Gastrocnemius medialis (tissue), 4 donors: ENCODE measurements around the gene C3orf22.
"Not testable (repeated sequence)": the region's sequence is repeated elsewhere in the genome, so short reads cannot be mapped to it uniquely, and the experiment has no call there.

ENCODE experiments used
- POLR2A ChIP-seq, 2 donors: fragments of 450-650 bp; IDR thresholded peaks; one replicate each; pipeline ENCODE4 v1.6.1; 2017; ENCODE audit warnings: antibody characterized with exemption in 2 of 2, mild to moderate bottlenecking in 2 of 2, moderate library complexity in 2 of 2
- TF ChIP-seq, protein P1 (sequence below), 5 experiments: fragments of 450-650 bp in 3 of 5; fragments of 200-600 bp in 2 of 5; sonication (generic) in 2 of 5; IDR thresholded peaks in 4 of 5; conservative IDR thresholded peaks in 1 of 5; 1 replicate in 4 of 5; 2 replicates in 1 of 5; pipeline ENCODE4 v1.5.1; 2016 to 2019; ENCODE audit warnings: antibody characterized with exemption in 5 of 5, mild to moderate bottlenecking in 3 of 5, moderate library complexity in 3 of 5

DNA sequence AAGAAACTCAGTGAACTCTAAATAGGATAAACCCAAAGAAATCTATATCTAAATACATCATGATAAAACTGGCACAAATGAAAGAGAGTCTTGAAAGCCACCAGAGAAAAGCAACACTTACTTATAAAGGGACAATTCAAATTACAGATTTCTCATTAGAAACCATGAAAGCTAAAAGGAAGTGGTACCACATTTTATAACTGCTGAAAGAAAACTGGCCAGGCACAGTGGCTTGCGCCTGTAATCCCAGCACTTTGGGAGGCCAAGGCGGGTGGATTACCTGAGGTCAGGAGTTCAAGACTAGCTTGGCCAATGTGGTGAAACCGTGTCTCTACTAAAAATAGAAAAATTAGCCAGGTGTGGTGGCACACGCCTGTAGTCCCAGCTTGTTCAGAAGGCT lies 36.7 kb upstream of the C3orf22 start:
- TF ChIP-seq, protein P1, sequence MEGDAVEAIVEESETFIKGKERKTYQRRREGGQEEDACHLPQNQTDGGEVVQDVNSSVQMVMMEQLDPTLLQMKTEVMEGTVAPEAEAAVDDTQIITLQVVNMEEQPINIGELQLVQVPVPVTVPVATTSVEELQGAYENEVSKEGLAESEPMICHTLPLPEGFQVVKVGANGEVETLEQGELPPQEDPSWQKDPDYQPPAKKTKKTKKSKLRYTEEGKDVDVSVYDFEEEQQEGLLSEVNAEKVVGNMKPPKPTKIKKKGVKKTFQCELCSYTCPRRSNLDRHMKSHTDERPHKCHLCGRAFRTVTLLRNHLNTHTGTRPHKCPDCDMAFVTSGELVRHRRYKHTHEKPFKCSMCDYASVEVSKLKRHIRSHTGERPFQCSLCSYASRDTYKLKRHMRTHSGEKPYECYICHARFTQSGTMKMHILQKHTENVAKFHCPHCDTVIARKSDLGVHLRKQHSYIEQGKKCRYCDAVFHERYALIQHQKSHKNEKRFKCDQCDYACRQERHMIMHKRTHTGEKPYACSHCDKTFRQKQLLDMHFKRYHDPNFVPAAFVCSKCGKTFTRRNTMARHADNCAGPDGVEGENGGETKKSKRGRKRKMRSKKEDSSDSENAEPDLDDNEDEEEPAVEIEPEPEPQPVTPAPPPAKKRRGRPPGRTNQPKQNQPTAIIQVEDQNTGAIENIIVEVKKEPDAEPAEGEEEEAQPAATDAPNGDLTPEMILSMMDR (IDR thresholded peaks at IDR 0.05 in 4 of 5, conservative IDR thresholded peaks at IDR 0.05 in 1 of 5) = not testable (repeated sequence)
- TF ChIP-seq POLR2A (IDR thresholded peaks at IDR 0.05) = not testable (repeated sequence)
